Transverse colon (tissue), 4 donors: ENCODE measurements around the gene UTF1. TPM values are rescaled to one million over a fixed set of nuclear protein-coding genes. Genes with fewer than 3 reads are reported as not detected.
"Not testable (repeated sequence)": the region's sequence is repeated elsewhere in the genome, so short reads cannot be mapped to it uniquely, and the experiment has no call there.

Experiments
- DNase-seq: peaks from one replicate; pipeline ENCODE4 v3.0.0-alpha.2; 2019
- H3K27ac ChIP-seq, 4 donors: fragments of 200-600 bp; sonication (generic); 2 replicates each; pipeline ENCODE4 v1.5.1; 2016 to 2018; ENCODE audit warnings: inconsistent platforms in 4 of 4
- H3K27me3 ChIP-seq: fragments of 200-600 bp; sonication (generic); 2 replicates; pipeline ENCODE4 v1.5.1; 2017; ENCODE audit warnings: inconsistent platforms
- H3K36me3 ChIP-seq, 4 donors: fragments of 200-600 bp; sonication (generic); 2 replicates each; pipeline ENCODE4 v1.5.1; 2017 to 2019; ENCODE audit warnings: inconsistent platforms in 4 of 4
- H3K4me1 ChIP-seq, 4 donors: fragments of 200-600 bp; sonication (generic); 2 replicates each; pipeline ENCODE4 v1.5.1; 2017 to 2020; ENCODE audit warnings: inconsistent platforms in 4 of 4
- H3K4me3 ChIP-seq, 4 donors: fragments of 200-600 bp; sonication (generic); 1 replicate in 1 of 4; 2 replicates in 3 of 4; pipeline versions ENCODE4 v1.5.1 to v1.6.1; 2017 to 2019; ENCODE audit warnings: inconsistent platforms in 4 of 4
- H3K9me3 ChIP-seq, 2 donors: fragments of 200-600 bp; sonication (generic); 2 replicates each; pipeline ENCODE4 v1.5.1; 2017 to 2019; ENCODE audit warnings: inconsistent platforms in 2 of 2
- EP300 ChIP-seq: sonication (generic); formaldehyde crosslinking; IDR thresholded peaks from one replicate; pipeline ENCODE4 v1.6.1; 2017; ENCODE audit warnings: antibody characterized with exemption, low read depth
- POLR2A ChIP-seq: fragments of 450-650 bp; IDR thresholded peaks from one replicate; pipeline ENCODE4 v1.6.1; 2016; ENCODE audit warnings: antibody characterized with exemption, mild to moderate bottlenecking, moderate library complexity
- POLR2AphosphoS5 ChIP-seq, 3 donors: sonication (generic); formaldehyde crosslinking; IDR thresholded peaks; one replicate each; pipeline ENCODE4 v1.6.1; 2016; ENCODE audit warnings: antibody characterized with exemption in 3 of 3
- WGBS, 2 donors: methylation state at CpG; one replicate each; pipeline ENCODE4 v1.1.5; 2018; ENCODE audit warnings: low coverage in 1 of 2; 5-methylcytosine and 5-hydroxymethylcytosine counted together
- in situ Hi-C, 4 donors: fragments of 200-750 bp; cut with MboI; loops; one replicate each; pipeline versions ENCODE4 v1.15.0 to v1.15.1; 2017; ENCODE audit warnings: low sequenced_read_pairs in 3 of 4, low pct_ligation_motif_present in 1 of 4, low pct_unique_long_range_greater_than_20kb in 1 of 4
- intact Hi-C: fragments of 100-400 bp; cut with DNase I; formaldehyde crosslinking; loops from one replicate; pipeline ENCODE4 v1.15.1; 2023; ENCODE audit warnings: low total_unique reads
- total RNA-seq, 4 donors: library from RNA; depleted of rRNA; stranded (reverse); fragments of >200 nt; gene quantifications; one replicate each; pipeline ENCODE4 v1.1.0, GENCODE V29; 2016
- TF ChIP-seq, protein P1 (sequence below), 5 experiments: fragments of 200-600 bp in 3 of 5; fragments of 450-650 bp in 2 of 5; sonication (generic) in 3 of 5; IDR thresholded peaks; 1 replicate in 2 of 5; 2 replicates in 3 of 5; pipeline ENCODE4 v1.5.1; 2016 to 2017; ENCODE audit warnings: antibody characterized with exemption in 5 of 5, inconsistent platforms in 3 of 5, mild to moderate bottlenecking in 2 of 5, moderate library complexity in 1 of 5

The UTF1 gene
- total RNA-seq, 4 donors from 2014 or later = not detected

DNA sequence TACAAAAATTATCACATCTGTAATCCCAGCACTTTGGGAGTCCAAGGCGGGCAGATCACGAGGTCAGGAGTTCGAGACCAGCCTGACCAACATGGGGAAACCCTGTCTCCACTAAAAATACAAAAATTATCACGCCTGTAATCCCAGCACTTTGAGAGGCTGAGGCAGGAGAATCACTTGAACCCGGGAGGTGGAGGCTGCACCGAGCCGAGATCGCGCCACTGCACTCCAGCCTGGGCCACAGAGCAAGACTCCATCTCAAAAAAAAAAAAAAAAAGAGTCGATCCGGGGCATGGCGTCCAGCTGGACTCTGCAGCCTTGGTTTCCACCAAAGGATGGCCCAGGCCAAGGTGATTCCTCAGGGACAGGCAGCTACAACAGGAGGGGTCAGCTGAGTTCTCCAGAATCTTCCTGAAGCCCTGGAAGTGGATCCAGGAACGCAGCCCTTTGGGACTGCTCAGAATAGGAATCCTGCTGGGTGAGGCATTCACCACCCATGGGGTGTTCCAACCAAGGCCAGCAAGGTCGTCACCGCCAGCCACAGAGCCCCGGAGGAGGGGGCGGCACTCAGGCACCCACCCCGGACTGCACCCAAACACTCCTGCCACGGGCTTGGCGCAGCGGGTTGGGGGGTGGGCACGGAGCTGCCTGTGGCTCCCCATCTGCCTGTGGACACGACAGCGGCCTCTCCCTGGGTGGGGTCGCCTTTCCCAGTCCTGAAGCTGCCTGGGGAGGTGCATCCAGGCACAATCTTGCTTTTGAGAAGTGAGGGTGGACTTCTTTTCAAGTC is 12.0 kb upstream of the UTF1 start:
- TF ChIP-seq, protein P1, sequence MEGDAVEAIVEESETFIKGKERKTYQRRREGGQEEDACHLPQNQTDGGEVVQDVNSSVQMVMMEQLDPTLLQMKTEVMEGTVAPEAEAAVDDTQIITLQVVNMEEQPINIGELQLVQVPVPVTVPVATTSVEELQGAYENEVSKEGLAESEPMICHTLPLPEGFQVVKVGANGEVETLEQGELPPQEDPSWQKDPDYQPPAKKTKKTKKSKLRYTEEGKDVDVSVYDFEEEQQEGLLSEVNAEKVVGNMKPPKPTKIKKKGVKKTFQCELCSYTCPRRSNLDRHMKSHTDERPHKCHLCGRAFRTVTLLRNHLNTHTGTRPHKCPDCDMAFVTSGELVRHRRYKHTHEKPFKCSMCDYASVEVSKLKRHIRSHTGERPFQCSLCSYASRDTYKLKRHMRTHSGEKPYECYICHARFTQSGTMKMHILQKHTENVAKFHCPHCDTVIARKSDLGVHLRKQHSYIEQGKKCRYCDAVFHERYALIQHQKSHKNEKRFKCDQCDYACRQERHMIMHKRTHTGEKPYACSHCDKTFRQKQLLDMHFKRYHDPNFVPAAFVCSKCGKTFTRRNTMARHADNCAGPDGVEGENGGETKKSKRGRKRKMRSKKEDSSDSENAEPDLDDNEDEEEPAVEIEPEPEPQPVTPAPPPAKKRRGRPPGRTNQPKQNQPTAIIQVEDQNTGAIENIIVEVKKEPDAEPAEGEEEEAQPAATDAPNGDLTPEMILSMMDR (IDR thresholded peaks at IDR 0.05) = no peak
- no peak for TF ChIP-seq POLR2A
- no peak for TF ChIP-seq POLR2AphosphoS5 (IDR thresholded peaks at IDR 0.05)
- TF ChIP-seq EP300 = no peak
- no peak for DNase-seq
- Histone ChIP-seq H3K27ac (no peak overlapping the region), H3K9me3 (no peaks in the 10 kb centered on the region), H3K36me3 (no peaks in the 10 kb centered on the region), H3K4me3 (no peak overlapping the region), H3K27me3 (peaks cover 17% of the 10 kb centered on the region), H3K4me1 (no peaks in the 10 kb centered on the region)
- in situ Hi-C loops = no loop called here
- intact Hi-C loops = no loop called here
- 87% methylated on average over 25 of the region's 25 CpGs; no CpG with 5 or more reads in 1 of the 2 donors for WGBS, 2 donors

DNA sequence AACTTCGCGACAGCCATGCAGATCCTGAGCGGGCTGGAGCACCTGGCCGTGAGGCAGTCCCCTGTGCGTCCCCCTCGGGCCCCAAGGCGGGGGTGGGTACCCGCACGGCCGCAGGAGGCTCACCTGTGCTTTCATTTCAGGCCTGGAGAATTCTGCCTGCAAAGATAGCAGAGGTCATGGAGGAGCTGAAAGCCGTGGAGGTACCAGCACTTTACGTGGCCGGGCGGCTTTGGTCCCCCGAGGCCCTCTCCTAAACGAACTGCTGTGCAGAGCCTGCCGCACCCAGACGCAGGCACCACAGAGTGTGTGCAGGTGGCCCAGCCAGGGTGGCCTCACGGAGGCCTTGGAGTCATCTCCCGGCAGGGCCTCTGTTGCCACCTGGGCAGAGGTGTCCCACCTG is 11.1 kb upstream of the UTF1 start:
- WGBS, 2 donors = 59% methylated on average over 18 of the region's 20 CpGs; no CpG with 5 or more reads in 1 of the 2 donors
- TF ChIP-seq, protein P1 (IDR thresholded peaks at IDR 0.05) = no peak
- no peak for TF ChIP-seq EP300
- no peak for TF ChIP-seq POLR2A
- TF ChIP-seq POLR2AphosphoS5 (IDR thresholded peaks at IDR 0.05) = no peak
- Histone ChIP-seq H3K9me3 (no peaks in the 10 kb centered on the region), H3K36me3 (no peaks in the 10 kb centered on the region), H3K4me3 (no peak overlapping the region), H3K27me3 (peaks cover 17% of the 10 kb centered on the region), H3K4me1 (no peaks in the 10 kb centered on the region), H3K27ac (no peak overlapping the region)
- in situ Hi-C loops = no loop called here
- intact Hi-C loops = no loop called here
- no peak for DNase-seq

DNA sequence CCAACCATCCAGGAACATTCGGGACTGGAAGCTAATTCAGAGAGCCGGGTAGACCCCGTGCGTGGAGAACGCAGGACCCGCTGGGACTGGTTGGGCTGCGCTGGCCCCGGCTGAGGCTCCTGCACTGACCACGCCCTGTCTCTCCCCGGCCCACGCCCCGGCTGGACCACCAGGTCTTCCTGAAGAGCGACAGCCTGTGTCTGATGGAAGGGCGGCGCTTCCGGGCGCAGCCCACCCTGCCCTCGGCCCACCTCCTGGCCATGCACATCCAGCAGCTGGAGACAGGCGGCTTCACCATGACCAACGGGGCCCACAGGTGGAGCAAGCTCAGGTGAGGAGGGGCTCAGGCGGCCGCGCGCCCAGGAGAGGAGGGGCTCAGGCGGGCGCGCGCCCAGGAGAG is 10.2 kb upstream of the UTF1 start:
- Histone ChIP-seq H3K27me3 (peaks cover 17% of the 10 kb centered on the region), H3K27ac (no peak overlapping the region), H3K4me3 (no peak overlapping the region), H3K4me1 (no peaks in the 10 kb centered on the region), H3K36me3 (no peaks in the 10 kb centered on the region), H3K9me3 (no peaks in the 10 kb centered on the region)
- TF ChIP-seq, protein P1 (IDR thresholded peaks at IDR 0.05) = no peak
- no peak for TF ChIP-seq POLR2A
- TF ChIP-seq EP300 = no peak
- no peak for TF ChIP-seq POLR2AphosphoS5 (IDR thresholded peaks at IDR 0.05)
- 25% methylated on average over 27 of the region's 28 CpGs; no CpG with 5 or more reads in 1 of the 2 donors for WGBS, 2 donors
- no peak for DNase-seq
- intact Hi-C loops = no loop called here
- in situ Hi-C loops = no loop called here

DNA sequence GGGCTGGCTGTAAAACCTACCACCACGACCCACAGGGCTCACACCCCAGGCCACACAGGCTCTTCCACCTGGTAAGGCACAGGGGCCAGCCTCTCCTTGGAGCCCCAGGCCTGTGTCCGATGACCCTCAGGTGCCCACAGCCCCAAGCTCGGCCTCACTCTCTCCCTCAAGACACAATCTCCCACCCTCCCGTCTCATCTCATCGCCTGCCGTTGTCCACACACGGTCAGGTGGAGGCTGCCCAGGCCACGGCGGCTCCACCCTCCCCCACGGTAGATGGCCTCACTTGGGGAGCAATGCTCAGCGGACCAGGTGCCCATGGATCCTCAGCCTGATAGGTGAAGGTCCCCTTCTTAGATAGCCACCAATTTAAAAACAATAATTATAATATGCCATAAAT is 8.7 kb upstream of the UTF1 start:
- intact Hi-C loops = no loop called here

DNA sequence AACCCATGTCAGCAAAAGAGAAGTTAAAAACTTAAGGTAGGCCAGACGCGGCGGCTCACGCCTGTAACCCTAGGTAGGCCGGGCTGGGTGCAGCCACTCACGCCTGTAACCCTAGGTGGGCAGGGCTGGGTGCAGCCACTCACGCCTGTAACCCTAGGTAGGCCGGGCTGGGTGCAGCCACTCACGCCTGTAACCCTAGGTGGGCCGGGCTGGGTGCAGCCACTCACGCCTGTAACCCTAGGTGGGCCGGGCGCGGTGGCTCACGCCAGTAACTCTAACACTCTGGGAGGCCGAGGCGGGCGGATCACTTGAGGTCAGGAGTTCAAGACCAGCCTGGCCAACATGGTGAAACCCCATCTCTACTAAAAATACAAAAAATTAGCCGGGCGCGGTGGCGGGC is 8.3 kb upstream of the UTF1 start:
- H3K27me3 ChIP-seq = peaks cover 27% of the 10 kb centered on the region

More for the DNA sequence above, 8.7 kb upstream of the UTF1 start:
- Histone ChIP-seq H3K36me3 (no peaks in the 10 kb centered on the region), H3K27me3 (peaks cover 23% of the 10 kb centered on the region), H3K4me1 (no peaks in the 10 kb centered on the region), H3K9me3 (no peaks in the 10 kb centered on the region), H3K27ac (no peak overlapping the region), H3K4me3 (no peak overlapping the region)
- in situ Hi-C loops = no loop called here
- DNase-seq = no peak
- TF ChIP-seq POLR2AphosphoS5 (IDR thresholded peaks at IDR 0.05) (no peak), POLR2A (no peak), EP300 (no peak)
- TF ChIP-seq, protein P1 (IDR thresholded peaks at IDR 0.05) = no peak
- WGBS, 2 donors = 84% methylated on average over 11 of the region's 11 CpGs; no CpG with 5 or more reads in 1 of the 2 donors

More for the DNA sequence above, 8.3 kb upstream of the UTF1 start:
- in situ Hi-C loops, H3K9me3 ChIP-seq, H3K4me1 ChIP-seq, DNase-seq, H3K36me3 ChIP-seq, intact Hi-C loops, H3K4me3 ChIP-seq, H3K27ac ChIP-seq: not testable (repeated sequence)
- 80 to 90% methylated on average over 1 to 22 of the region's 22 CpGs for WGBS, 2 donors
